Measurements from ENCODE around the gene FRY.

- TF ChIP-seq CTCF (conservative IDR thresholded peaks at IDR 0.05) (peak; percentile 17; the same call in 1 of the 2 replicates), ZFX (IDR thresholded peaks at IDR 0.05) (no peak)
Observed at GRCh38 chr13:31996601-31997000, 35.0 kb upstream of the FRY start.

Measured in C4-2B (cell line).